Sigmoid colon (tissue), 4 donors: ENCODE data around the gene CPEB1.

ENCODE experiments used
- CTCF ChIP-seq, 4 experiments: fragments of 450-650 bp in 3 of 4; fragments of 200-600 bp in 1 of 4; IDR thresholded peaks; one replicate each; pipeline ENCODE4 v1.5.1; 2016 to 2019; ENCODE audit warnings: antibody characterized with exemption in 4 of 4, mild to moderate bottlenecking in 3 of 4, moderate library complexity in 2 of 4
- EP300 ChIP-seq, 4 donors: sonication (generic); formaldehyde crosslinking; IDR thresholded peaks; one replicate each; pipeline ENCODE4 v1.6.1; 2017; ENCODE audit warnings: antibody characterized with exemption in 4 of 4
- POLR2A ChIP-seq, 2 donors: fragments of 450-650 bp; IDR thresholded peaks; one replicate each; pipeline ENCODE4 v1.6.1; 2016; ENCODE audit warnings: antibody characterized with exemption in 2 of 2, mild to moderate bottlenecking in 2 of 2, moderate library complexity in 2 of 2
- POLR2AphosphoS5 ChIP-seq, 4 donors: sonication (generic); formaldehyde crosslinking; IDR thresholded peaks; one replicate each; pipeline ENCODE4 v1.6.1; 2017; ENCODE audit warnings: antibody characterized with exemption in 4 of 4

GRCh38 chr15:82653483-82654168 is 6.5 kb upstream of the CPEB1 start:
- TF ChIP-seq CTCF (IDR thresholded peaks at IDR 0.05) (no peak), POLR2AphosphoS5 (IDR thresholded peaks at IDR 0.05) (no peak), EP300 (IDR thresholded peaks at IDR 0.05) (no peak), POLR2A (IDR thresholded peaks at IDR 0.05) (no peak)
